A549 (cell line): ENCODE data around the gene C11orf98.

Source experiments
- EP300 ChIP-seq, 2 experiments: fragments of >200 bp; sonication (Bioruptor Twin); formaldehyde crosslinking; IDR thresholded peaks; 2 replicates in 1 of 2; 3 replicates in 1 of 2; pipeline ENCODE4 v1.6.1; 2016 to 2017
- FOSB ChIP-seq: fragments of 250-450 bp; sonication (Bioruptor Pico); IDR thresholded peaks from 2 replicates; pipeline ENCODE4 v1.5.0; 2020; ENCODE audit warnings: mild to moderate bottlenecking, moderate library complexity
- FOSL2 ChIP-seq, 2 experiments: fragments of 450-650 bp in 1 of 2; fragments of >200 bp in 1 of 2; sonication (Bioruptor Twin) in 1 of 2; formaldehyde crosslinking; IDR thresholded peaks; 2 replicates each; pipeline versions ENCODE4 v1.5.0 to v1.6.1; 2016 to 2020; ENCODE audit warnings: mild to moderate bottlenecking in 1 of 2, moderate library complexity in 1 of 2
- MYC ChIP-seq: IDR thresholded peaks from 2 replicates; pipeline ENCODE4 v1.6.1; 2012; ENCODE audit warnings: mild to moderate bottlenecking, inconsistent platforms, low read length, improper control_type of control experiment, borderline replicate concordance
- TP53 ChIP-seq: fragments of 250-450 bp; sonication (Bioruptor Pico); IDR thresholded peaks from 2 replicates; pipeline ENCODE4 v1.5.0; 2021; ENCODE audit warnings: mild to moderate bottlenecking, moderate library complexity
- TF ChIP-seq, protein P1 (sequence below): IDR thresholded peaks from 2 replicates; pipeline ENCODE4 v1.6.1; 2012
- TF ChIP-seq, protein P2 (sequence below): fragments of >200 bp; sonication (Bioruptor Twin); formaldehyde crosslinking; IDR thresholded peaks from 3 replicates; pipeline ENCODE4 v1.5.1; 2016
- TF ChIP-seq, protein P3 (sequence below): fragments of 150-350 bp; IDR thresholded peaks from 2 replicates; pipeline ENCODE4 v1.6.1; 2014; ENCODE audit warnings: low read depth, mild to moderate bottlenecking, low read length

DNA sequence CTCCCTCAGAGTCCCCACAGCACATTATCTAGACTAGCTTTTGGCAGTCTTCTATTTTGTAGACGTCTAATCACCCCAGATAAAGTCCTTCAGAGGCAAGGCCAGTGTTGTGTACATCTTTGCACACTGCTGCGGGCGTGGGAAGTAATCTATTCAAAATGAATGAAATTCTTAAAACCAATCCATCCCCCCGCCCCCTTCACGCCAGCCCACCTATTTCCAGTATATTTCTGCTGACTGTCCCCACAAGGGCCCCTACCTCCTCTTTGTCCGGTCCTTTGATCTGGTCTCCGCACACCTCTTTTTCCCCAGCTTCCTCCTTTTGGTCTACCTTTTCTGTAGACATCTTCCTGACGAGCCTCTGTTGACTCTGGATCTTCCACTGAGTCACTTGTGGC, 41.8 kb upstream of the C11orf98 start:
- no peak for TF ChIP-seq FOSB
- TF ChIP-seq, protein P1, sequence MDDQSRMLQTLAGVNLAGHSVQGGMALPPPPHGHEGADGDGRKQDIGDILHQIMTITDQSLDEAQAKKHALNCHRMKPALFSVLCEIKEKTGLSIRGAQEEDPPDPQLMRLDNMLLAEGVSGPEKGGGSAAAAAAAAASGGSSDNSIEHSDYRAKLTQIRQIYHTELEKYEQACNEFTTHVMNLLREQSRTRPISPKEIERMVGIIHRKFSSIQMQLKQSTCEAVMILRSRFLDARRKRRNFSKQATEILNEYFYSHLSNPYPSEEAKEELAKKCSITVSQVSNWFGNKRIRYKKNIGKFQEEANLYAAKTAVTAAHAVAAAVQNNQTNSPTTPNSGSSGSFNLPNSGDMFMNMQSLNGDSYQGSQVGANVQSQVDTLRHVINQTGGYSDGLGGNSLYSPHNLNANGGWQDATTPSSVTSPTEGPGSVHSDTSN = no peak
- TF ChIP-seq, protein P2, sequence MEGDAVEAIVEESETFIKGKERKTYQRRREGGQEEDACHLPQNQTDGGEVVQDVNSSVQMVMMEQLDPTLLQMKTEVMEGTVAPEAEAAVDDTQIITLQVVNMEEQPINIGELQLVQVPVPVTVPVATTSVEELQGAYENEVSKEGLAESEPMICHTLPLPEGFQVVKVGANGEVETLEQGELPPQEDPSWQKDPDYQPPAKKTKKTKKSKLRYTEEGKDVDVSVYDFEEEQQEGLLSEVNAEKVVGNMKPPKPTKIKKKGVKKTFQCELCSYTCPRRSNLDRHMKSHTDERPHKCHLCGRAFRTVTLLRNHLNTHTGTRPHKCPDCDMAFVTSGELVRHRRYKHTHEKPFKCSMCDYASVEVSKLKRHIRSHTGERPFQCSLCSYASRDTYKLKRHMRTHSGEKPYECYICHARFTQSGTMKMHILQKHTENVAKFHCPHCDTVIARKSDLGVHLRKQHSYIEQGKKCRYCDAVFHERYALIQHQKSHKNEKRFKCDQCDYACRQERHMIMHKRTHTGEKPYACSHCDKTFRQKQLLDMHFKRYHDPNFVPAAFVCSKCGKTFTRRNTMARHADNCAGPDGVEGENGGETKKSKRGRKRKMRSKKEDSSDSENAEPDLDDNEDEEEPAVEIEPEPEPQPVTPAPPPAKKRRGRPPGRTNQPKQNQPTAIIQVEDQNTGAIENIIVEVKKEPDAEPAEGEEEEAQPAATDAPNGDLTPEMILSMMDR = no peak
- TF ChIP-seq, protein P3, sequence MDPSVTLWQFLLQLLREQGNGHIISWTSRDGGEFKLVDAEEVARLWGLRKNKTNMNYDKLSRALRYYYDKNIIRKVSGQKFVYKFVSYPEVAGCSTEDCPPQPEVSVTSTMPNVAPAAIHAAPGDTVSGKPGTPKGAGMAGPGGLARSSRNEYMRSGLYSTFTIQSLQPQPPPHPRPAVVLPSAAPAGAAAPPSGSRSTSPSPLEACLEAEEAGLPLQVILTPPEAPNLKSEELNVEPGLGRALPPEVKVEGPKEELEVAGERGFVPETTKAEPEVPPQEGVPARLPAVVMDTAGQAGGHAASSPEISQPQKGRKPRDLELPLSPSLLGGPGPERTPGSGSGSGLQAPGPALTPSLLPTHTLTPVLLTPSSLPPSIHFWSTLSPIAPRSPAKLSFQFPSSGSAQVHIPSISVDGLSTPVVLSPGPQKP = no peak
- TF ChIP-seq EP300 (IDR thresholded peaks at IDR 0.05) = no peak
- TF ChIP-seq MYC = no peak
- no peak for TF ChIP-seq TP53 (CRISPR knock-in tag)
- TF ChIP-seq FOSL2 (IDR thresholded peaks at IDR 0.05) = no peak
- TF ChIP-seq FOSL2 (CRISPR knock-in tag; IDR thresholded peaks at IDR 0.05) = no peak
